ENCODE data around the gene LLGL2.

- TF ChIP-seq CTCF (conservative IDR thresholded peaks at IDR 0.05) (no peak), ZFX (IDR thresholded peaks at IDR 0.05) (no peak)
These were observed 18.8 kb downstream of the LLGL2 start for GRCh38 chr17:75544250-75544649.
